GM12878 (cell line): Measurements from ENCODE around the gene AANAT. TPM values are rescaled to one million over a fixed set of nuclear protein-coding genes. Genes with fewer than 3 reads are reported as not detected.

ENCODE experiments used
- BACH1 ChIP-seq: fragments of 450-650 bp; IDR thresholded peaks from 2 replicates; pipeline ENCODE4 v1.6.1; 2017; ENCODE audit warnings: mild to moderate bottlenecking, borderline replicate concordance
- EED ChIP-seq: sonication (generic); IDR thresholded peaks from 2 replicates; pipeline ENCODE4 v1.6.1; 2016; ENCODE audit warnings: antibody characterized with exemption, low read depth
- ESRRA ChIP-seq: IDR thresholded peaks from 2 replicates; pipeline ENCODE4 v1.6.1; 2012; ENCODE audit warnings: mild to moderate bottlenecking, low read length, improper control_type of control experiment
- ETV6 ChIP-seq, 2 experiments: fragments of 450-650 bp in 1 of 2; IDR thresholded peaks in 1 of 2; conservative IDR thresholded peaks in 1 of 2; 2 replicates each; pipeline ENCODE4 v1.6.1; 2014; ENCODE audit warnings: antibody characterized with exemption in 1 of 2, borderline replicate concordance in 1 of 2, low read depth in 1 of 2, mild to moderate bottlenecking in 1 of 2, moderate library complexity in 1 of 2
- FOS ChIP-seq: IDR thresholded peaks from 3 replicates; pipeline ENCODE4 v1.6.1; 2011; ENCODE audit warnings: borderline replicate concordance; ENCODE audit not compliant: insufficient read length; ENCODE audit errors: extremely low read depth
- GATAD2B ChIP-seq: fragments of 450-650 bp; conservative IDR thresholded peaks from 2 replicates; pipeline ENCODE4 v1.6.1; 2017; ENCODE audit warnings: low read depth, mild to moderate bottlenecking, moderate library complexity
- IKZF2 ChIP-seq, 2 experiments: fragments of 450-650 bp; IDR thresholded peaks; 2 replicates each; pipeline ENCODE4 v1.6.1; 2017; ENCODE audit warnings: mild to moderate bottlenecking in 2 of 2, moderate library complexity in 2 of 2
- MTA2 ChIP-seq: fragments of 450-650 bp; IDR thresholded peaks from 2 replicates; pipeline ENCODE4 v1.6.1; 2016; ENCODE audit warnings: low read depth, mild to moderate bottlenecking, moderate library complexity
- NR2C2 ChIP-seq: IDR thresholded peaks from 2 replicates; pipeline ENCODE4 v1.6.1; 2011; ENCODE audit warnings: borderline replicate concordance, low read depth; ENCODE audit not compliant: control insufficient read depth, insufficient read length
- RAD51 ChIP-seq: fragments of 450-650 bp; IDR thresholded peaks from 2 replicates; pipeline ENCODE4 v1.6.1; 2016; ENCODE audit warnings: moderate library complexity, mild to moderate bottlenecking, inconsistent platforms
- SIN3A ChIP-seq: IDR thresholded peaks from 2 replicates; pipeline ENCODE4 v1.6.1; 2012; ENCODE audit warnings: low read depth, low read length, improper control_type of control experiment
- SMARCA5 ChIP-seq: fragments of 450-650 bp; IDR thresholded peaks from 2 replicates; pipeline ENCODE4 v1.6.1; 2017; ENCODE audit warnings: mild to moderate bottlenecking
- SPI1 ChIP-seq: IDR thresholded peaks from 2 replicates; pipeline ENCODE4 v1.6.1; 2011; ENCODE audit warnings: low read depth, mild to moderate bottlenecking, low read length, moderate library complexity, borderline replicate concordance; ENCODE audit not compliant: insufficient read depth
- SREBF1 ChIP-seq: IDR thresholded peaks from 2 replicates; pipeline ENCODE4 v1.6.1; 2012; ENCODE audit warnings: mild to moderate bottlenecking, low read length
- TARDBP ChIP-seq: IDR thresholded peaks from 2 replicates; pipeline ENCODE4 v1.6.1; 2016; ENCODE audit warnings: borderline replicate concordance
- YBX1 ChIP-seq: fragments of 450-650 bp; IDR thresholded peaks from 2 replicates; pipeline ENCODE4 v1.6.1; 2016; ENCODE audit warnings: antibody characterized with exemption
- YY1 ChIP-seq: IDR thresholded peaks from 2 replicates; pipeline ENCODE4 v1.6.1; 2011; ENCODE audit warnings: low read depth, mild to moderate bottlenecking, low read length
- ZNF217 ChIP-seq: fragments of 450-650 bp; IDR thresholded peaks from 2 replicates; pipeline ENCODE4 v1.6.1; 2017; ENCODE audit warnings: antibody characterized with exemption, mild to moderate bottlenecking
- polyA plus RNA-seq, 11 experiments: library from polyadenylated mRNA; depleted of rRNA in 4 of 11; unstranded in 6 of 11; stranded (reverse) in 5 of 11; fragments of >200 nt; fragmentation: Nextera tagmentation in 4 of 11; fragmentation: Illumina TruSeq in 1 of 11; extraction: Ambion mirVana in 4 of 11; extraction: Trizol in 1 of 11; gene quantifications; 1 replicate in 1 of 11; 2 replicates in 10 of 11; pipeline versions ENCODE4 v1.2.1 to v1.2.3, GENCODE V29; 2011 to 2016; ENCODE audit warnings: inconsistent platforms in 2 of 11, missing spikeins in 2 of 11, low read depth in 1 of 11
- total RNA-seq, 4 experiments: library from RNA; depleted of rRNA in 3 of 4; stranded (reverse); fragments of >200 nt in 3 of 4; fragmentation: Illumina TruSeq in 1 of 4; extraction: Trizol in 1 of 4; gene quantifications; 2 replicates each; pipeline versions ENCODE4 v1.2.1 to v1.2.3, GENCODE V29; 2013 to 2021
- TF ChIP-seq, protein P1 (sequence below): fragments of 450-650 bp; IDR thresholded peaks from 2 replicates; pipeline ENCODE4 v1.6.1; 2017; ENCODE audit warnings: antibody characterized with exemption, mild to moderate bottlenecking, moderate library complexity
- TF ChIP-seq, protein P2 (sequence below): fragments of 450-650 bp; IDR thresholded peaks from 2 replicates; pipeline ENCODE4 v1.6.1; 2017; ENCODE audit warnings: low read depth, mild to moderate bottlenecking, moderate library complexity
- TF ChIP-seq, protein P3 (sequence below): fragments of 150-350 bp; IDR thresholded peaks from 2 replicates; pipeline ENCODE4 v1.6.1; 2014; ENCODE audit warnings: mild to moderate bottlenecking, low read depth, low read length
- TF ChIP-seq, protein P4 (sequence below): fragments of 450-650 bp; formaldehyde crosslinking; IDR thresholded peaks from 2 replicates; pipeline ENCODE4 v1.5.0; 2022; ENCODE audit warnings: mild to moderate bottlenecking, missing genetic modification characterization

Gene AANAT
- total and polyA plus RNA-seq, 10 of the 15 experiments (the other 5 are each of a cell fraction or from before 2014, with no cell fraction given) = 0.23 TPM; not detected in 9

DNA sequence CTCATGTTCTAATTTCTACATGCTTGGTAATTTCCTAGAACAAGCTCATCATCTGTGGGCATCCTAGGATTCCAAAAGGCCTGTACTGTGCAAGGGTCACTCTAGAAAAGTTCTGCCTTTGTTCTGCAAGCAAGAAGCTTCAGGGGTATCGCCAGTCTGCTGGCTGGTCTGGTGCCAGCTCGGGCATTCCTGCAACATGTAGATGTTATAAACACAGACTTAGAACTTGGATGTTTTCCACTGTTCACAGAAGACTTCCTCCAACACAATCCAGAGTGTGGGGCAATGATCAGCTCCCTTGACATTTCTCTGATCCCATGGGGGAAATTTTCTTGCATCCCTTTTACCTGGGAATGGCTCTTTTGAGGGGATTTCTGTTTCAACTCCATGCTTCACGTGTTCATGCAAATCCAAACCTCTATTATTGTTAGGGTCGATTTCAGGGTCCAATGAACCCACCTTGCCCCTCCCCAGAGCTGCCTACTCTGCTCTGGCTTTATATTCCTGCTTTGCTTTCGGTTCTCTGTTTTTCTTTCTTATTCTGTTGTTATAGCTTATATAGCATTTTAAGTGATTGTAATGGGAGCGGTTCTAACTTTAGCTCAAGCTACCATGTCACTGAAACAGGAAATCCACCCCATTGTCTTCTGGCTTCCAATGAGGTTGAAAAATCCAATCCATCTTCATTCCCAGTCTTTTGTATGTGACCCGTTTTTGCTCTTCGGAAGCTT lies 39.7 kb upstream of the AANAT start (continued):
- TF ChIP-seq, protein P1, sequence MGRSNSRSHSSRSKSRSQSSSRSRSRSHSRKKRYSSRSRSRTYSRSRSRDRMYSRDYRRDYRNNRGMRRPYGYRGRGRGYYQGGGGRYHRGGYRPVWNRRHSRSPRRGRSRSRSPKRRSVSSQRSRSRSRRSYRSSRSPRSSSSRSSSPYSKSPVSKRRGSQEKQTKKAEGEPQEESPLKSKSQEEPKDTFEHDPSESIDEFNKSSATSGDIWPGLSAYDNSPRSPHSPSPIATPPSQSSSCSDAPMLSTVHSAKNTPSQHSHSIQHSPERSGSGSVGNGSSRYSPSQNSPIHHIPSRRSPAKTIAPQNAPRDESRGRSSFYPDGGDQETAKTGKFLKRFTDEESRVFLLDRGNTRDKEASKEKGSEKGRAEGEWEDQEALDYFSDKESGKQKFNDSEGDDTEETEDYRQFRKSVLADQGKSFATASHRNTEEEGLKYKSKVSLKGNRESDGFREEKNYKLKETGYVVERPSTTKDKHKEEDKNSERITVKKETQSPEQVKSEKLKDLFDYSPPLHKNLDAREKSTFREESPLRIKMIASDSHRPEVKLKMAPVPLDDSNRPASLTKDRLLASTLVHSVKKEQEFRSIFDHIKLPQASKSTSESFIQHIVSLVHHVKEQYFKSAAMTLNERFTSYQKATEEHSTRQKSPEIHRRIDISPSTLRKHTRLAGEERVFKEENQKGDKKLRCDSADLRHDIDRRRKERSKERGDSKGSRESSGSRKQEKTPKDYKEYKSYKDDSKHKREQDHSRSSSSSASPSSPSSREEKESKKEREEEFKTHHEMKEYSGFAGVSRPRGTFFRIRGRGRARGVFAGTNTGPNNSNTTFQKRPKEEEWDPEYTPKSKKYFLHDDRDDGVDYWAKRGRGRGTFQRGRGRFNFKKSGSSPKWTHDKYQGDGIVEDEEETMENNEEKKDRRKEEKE = no peak
- TF ChIP-seq ZNF217 (no peak), ESRRA (no peak), IKZF2 (IDR thresholded peaks at IDR 0.05) (peak; percentile 64 to 68; a peak in 3 of 4 replicates), GATAD2B (no peak), SIN3A (no peak), YBX1 (no peak), SPI1 (0 out of 2 replicates have a peak, but pooled peaks have one; percentile 9), FOS (no peak), SREBF1 (no peak), MTA2 (0 out of 2 replicates have a peak, but pooled peaks have one; percentile 22), SMARCA5 (no peak), RAD51 (no peak), NR2C2 (no peak), YY1 (no peak), TARDBP (no peak), ETV6 (conservative IDR thresholded peaks at IDR 0.05 in 1 of 2, IDR thresholded peaks at IDR 0.05 in 1 of 2; ENCODE audit: borderline replicate concordance in 1 of 2, low read depth in 1 of 2) (no peak), EED (peak; percentile 61), BACH1 (no peak)
- TF ChIP-seq, protein P2, sequence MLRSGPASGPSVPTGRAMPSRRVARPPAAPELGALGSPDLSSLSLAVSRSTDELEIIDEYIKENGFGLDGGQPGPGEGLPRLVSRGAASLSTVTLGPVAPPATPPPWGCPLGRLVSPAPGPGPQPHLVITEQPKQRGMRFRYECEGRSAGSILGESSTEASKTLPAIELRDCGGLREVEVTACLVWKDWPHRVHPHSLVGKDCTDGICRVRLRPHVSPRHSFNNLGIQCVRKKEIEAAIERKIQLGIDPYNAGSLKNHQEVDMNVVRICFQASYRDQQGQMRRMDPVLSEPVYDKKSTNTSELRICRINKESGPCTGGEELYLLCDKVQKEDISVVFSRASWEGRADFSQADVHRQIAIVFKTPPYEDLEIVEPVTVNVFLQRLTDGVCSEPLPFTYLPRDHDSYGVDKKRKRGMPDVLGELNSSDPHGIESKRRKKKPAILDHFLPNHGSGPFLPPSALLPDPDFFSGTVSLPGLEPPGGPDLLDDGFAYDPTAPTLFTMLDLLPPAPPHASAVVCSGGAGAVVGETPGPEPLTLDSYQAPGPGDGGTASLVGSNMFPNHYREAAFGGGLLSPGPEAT = 0 out of 2 replicates have a peak, but pooled peaks have one; percentile 26
- TF ChIP-seq, protein P3, sequence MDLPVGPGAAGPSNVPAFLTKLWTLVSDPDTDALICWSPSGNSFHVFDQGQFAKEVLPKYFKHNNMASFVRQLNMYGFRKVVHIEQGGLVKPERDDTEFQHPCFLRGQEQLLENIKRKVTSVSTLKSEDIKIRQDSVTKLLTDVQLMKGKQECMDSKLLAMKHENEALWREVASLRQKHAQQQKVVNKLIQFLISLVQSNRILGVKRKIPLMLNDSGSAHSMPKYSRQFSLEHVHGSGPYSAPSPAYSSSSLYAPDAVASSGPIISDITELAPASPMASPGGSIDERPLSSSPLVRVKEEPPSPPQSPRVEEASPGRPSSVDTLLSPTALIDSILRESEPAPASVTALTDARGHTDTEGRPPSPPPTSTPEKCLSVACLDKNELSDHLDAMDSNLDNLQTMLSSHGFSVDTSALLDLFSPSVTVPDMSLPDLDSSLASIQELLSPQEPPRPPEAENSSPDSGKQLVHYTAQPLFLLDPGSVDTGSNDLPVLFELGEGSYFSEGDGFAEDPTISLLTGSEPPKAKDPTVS = no peak
- TF ChIP-seq, protein P4, sequence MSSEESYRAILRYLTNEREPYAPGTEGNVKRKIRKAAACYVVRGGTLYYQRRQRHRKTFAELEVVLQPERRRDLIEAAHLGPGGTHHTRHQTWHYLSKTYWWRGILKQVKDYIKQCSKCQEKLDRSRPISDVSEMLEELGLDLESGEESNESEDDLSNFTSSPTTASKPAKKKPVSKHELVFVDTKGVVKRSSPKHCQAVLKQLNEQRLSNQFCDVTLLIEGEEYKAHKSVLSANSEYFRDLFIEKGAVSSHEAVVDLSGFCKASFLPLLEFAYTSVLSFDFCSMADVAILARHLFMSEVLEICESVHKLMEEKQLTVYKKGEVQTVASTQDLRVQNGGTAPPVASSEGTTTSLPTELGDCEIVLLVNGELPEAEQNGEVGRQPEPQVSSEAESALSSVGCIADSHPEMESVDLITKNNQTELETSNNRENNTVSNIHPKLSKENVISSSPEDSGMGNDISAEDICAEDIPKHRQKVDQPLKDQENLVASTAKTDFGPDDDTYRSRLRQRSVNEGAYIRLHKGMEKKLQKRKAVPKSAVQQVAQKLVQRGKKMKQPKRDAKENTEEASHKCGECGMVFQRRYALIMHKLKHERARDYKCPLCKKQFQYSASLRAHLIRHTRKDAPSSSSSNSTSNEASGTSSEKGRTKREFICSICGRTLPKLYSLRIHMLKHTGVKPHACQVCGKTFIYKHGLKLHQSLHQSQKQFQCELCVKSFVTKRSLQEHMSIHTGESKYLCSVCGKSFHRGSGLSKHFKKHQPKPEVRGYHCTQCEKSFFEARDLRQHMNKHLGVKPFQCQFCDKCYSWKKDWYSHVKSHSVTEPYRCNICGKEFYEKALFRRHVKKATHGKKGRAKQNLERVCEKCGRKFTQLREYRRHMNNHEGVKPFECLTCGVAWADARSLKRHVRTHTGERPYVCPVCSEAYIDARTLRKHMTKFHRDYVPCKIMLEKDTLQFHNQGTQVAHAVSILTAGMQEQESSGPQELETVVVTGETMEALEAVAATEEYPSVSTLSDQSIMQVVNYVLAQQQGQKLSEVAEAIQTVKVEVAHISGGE = no peak
